ENCODE data around the gene ADAMTS13. TPM values are rescaled to one million over a fixed set of nuclear protein-coding genes. Genes with fewer than 3 reads are reported as not detected.

ADAMTS13 gene
- total and polyA plus RNA-seq, 9 of the 15 experiments (the other 6 are each of a cell fraction or from before 2014, with no cell fraction given): 0.03 to 0.20 (median 0.04) TPM; not detected in 4

DNA sequence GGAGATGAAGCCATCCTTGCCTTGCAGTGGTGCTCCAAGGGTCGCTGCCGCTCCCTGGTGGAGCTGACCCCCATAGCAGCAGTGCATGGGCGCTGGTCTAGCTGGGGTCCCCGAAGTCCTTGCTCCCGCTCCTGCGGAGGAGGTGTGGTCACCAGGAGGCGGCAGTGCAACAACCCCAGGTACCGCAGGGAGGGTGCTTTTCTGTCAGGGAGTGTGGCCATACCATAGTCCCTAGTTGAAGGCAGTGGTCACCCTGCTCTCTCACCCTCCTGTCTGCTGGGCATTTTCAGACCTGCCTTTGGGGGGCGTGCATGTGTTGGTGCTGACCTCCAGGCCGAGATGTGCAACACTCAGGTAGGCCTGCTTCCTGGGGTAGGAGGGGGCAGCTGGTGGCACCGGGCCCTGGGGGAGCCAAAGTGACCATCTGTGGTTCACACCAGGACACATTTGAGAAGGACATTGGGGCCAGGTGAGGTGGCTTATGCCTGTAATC, 11.2 kb downstream of the ADAMTS13 start:
- in situ Hi-C loops (cut with MboI) (no loop called here), intact Hi-C loops (cut with micrococcal nuclease) (no loop called here)
- FAIRE-seq (no peak), ATAC-seq (no peak), DNase-seq (ENCODE audit: extremely low read depth in 1 of 4, low spot score in 3 of 4) (no peak)
- 14% methylated on average over 11 of the region's 11 CpGs for WGBS (ENCODE audit: insufficient coverage, low coverage, missing lambda C conversion rate)
- peaks cover 0 to 22% of the 10 kb centered on the region in 2 experiments; a peak in 3 of 5 replicates for H3K4me1 ChIP-seq (replicated peaks in 1 of 2; ENCODE audit: control insufficient read depth in 2 of 2, insufficient read depth in 2 of 2, low read length in 2 of 2)
- ChIA-PET CTCF (ENCODE audit: low intra/inter-chr PET ratio) (no interaction called here), POLR2A (no interaction called here)
- no peak overlapping the region for H3K4me3 ChIP-seq
- TF ChIP-seq CTCF (IDR thresholded peaks at IDR 0.05 in 2 of 3, conservative IDR thresholded peaks at IDR 0.05 in 1 of 3; ENCODE audit: insufficient read depth in 2 of 3, low read depth in 1 of 3, low read length in 3 of 3) (peak; percentile 15 to 32 (median 25); a peak in 4 of 6 replicates), ZNF347 (CRISPR knock-in tag; IDR thresholded peaks at IDR 0.05; ENCODE audit: low read depth) (no peak)
- H3K4me2 ChIP-seq (ENCODE audit: insufficient read depth, low read length): no peak overlapping the region
- H3K9me1 ChIP-seq (ENCODE audit: control insufficient read depth, insufficient read depth, low read length): peaks cover 3% of the 10 kb centered on the region
- H4K20me1 ChIP-seq (replicated peaks; ENCODE audit: control insufficient read depth, insufficient read depth, low read length): 0 out of 2 replicates have a peak, but pooled peaks cover 3% of the 10 kb centered on the region
- no peaks in the 10 kb centered on the region for H3K79me2 ChIP-seq (ENCODE audit: control insufficient read depth, insufficient read depth, low read length)
- H2AFZ ChIP-seq (ENCODE audit: low read depth, low read length): no peak overlapping the region
- H3K27ac ChIP-seq (ENCODE audit: extremely low read depth, low read depth, low read length): no peak overlapping the region
- no peaks in the 10 kb centered on the region for H3K9me3 ChIP-seq (replicated peaks; ENCODE audit: control insufficient read depth, insufficient read depth, low read depth, low read length)
- no peak overlapping the region for H3K9ac ChIP-seq (ENCODE audit: insufficient read depth in 1 of 2, low read depth in 2 of 2, low read length in 2 of 2)
- no peaks in the 10 kb centered on the region for H3K36me3 ChIP-seq (ENCODE audit: control insufficient read depth, insufficient read depth, low read length)
- peaks cover 21 to 48% of the 10 kb centered on the region in 2 experiments for H3K27me3 ChIP-seq (ENCODE audit: control insufficient read depth in 2 of 2, insufficient read depth in 2 of 2, low read length in 2 of 2)
- BruUV-seq (replicated peaks): no TSS peak

- ATAC-seq (no peak), FAIRE-seq (no peak), DNase-seq (ENCODE audit: extremely low read depth in 1 of 4, low spot score in 3 of 4) (no peak)
- in situ Hi-C loops (cut with MboI) (no loop called here), intact Hi-C loops (cut with micrococcal nuclease) (no loop called here)
- Histone ChIP-seq H3K4me2 (ENCODE audit: insufficient read depth, low read length) (no peak overlapping the region), H4K20me1 (replicated peaks; ENCODE audit: control insufficient read depth, insufficient read depth, low read length) (0 out of 2 replicates have a peak, but pooled peaks cover 9% of the 10 kb centered on the region), H3K4me3 (no peak overlapping the region), H3K36me3 (ENCODE audit: control insufficient read depth, insufficient read depth, low read length) (no peaks in the 10 kb centered on the region), H3K9ac (ENCODE audit: insufficient read depth in 1 of 2, low read depth in 2 of 2, low read length in 2 of 2) (no peak overlapping the region), H2AFZ (ENCODE audit: low read depth, low read length) (no peak overlapping the region), H3K79me2 (ENCODE audit: control insufficient read depth, insufficient read depth, low read length) (no peaks in the 10 kb centered on the region), H3K27ac (ENCODE audit: extremely low read depth, low read depth, low read length) (no peak overlapping the region), H3K27me3 (ENCODE audit: control insufficient read depth in 2 of 2, insufficient read depth in 2 of 2, low read length in 2 of 2) (peaks cover 37 to 80% of the 10 kb centered on the region in 2 experiments), H3K4me1 (replicated peaks in 1 of 2; ENCODE audit: control insufficient read depth in 2 of 2, insufficient read depth in 2 of 2, low read length in 2 of 2) (peaks cover 0 to 12% of the 10 kb centered on the region in 2 experiments; a peak in 2 of 5 replicates), H3K9me3 (replicated peaks; ENCODE audit: control insufficient read depth, insufficient read depth, low read depth, low read length) (no peaks in the 10 kb centered on the region), H3K9me1 (ENCODE audit: control insufficient read depth, insufficient read depth, low read length) (peaks cover 3% of the 10 kb centered on the region)
- TF ChIP-seq, protein P1, sequence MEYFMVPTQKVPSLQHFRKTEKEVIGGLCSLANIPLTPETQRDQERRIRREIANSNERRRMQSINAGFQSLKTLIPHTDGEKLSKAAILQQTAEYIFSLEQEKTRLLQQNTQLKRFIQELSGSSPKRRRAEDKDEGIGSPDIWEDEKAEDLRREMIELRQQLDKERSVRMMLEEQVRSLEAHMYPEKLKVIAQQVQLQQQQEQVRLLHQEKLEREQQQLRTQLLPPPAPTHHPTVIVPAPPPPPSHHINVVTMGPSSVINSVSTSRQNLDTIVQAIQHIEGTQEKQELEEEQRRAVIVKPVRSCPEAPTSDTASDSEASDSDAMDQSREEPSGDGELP (CRISPR knock-in tag; IDR thresholded peaks at IDR 0.05; ENCODE audit: borderline replicate concordance): 0 out of 2 replicates have a peak, but pooled peaks have one; percentile 21
- TF ChIP-seq CEBPG (CRISPR knock-in tag; IDR thresholded peaks at IDR 0.05) (0 out of 2 replicates have a peak, but pooled peaks have one; percentile 20), CEBPG (tag; conservative IDR thresholded peaks at IDR 0.05 in 1 of 2, IDR thresholded peaks at IDR 0.05 in 1 of 2) (no peak), PTRF (tag; IDR thresholded peaks at IDR 0.05) (no peak)
- WGBS (ENCODE audit: insufficient coverage, low coverage, missing lambda C conversion rate): 5% methylated on average over 14 of the region's 16 CpGs
- no TSS peak for BruUV-seq (replicated peaks)
- ChIA-PET POLR2A (no interaction called here), CTCF (ENCODE audit: low intra/inter-chr PET ratio) (interaction anchor here (1.0 kb wide), 2 partner anchors 49 to 251 kb away, joined by 3 read pairs; no protein-coding TSS in a partner anchor)
Measured at GRCh38 chr9:133436681-133437080, 14.5 kb downstream of the ADAMTS13 start.
